Kidney epithelial cell (primary cell): ENCODE data around the gene GNPAT. TPM values are rescaled to one million over a fixed set of nuclear protein-coding genes. Genes with fewer than 3 reads are reported as not detected.
A peak's percentile ranks its signal among the peaks of the same experiment; 100 is the strongest.

Source experiments
- DNase-seq: peaks from one replicate; pipeline ENCODE4 v3.0.0-alpha.2; 2010; ENCODE audit warnings: low read depth
- H3K27me3 ChIP-seq: 2 replicates; pipeline ENCODE4 v1.6.0; 2011; ENCODE audit warnings: low read length; ENCODE audit not compliant: control insufficient read depth, insufficient read depth
- H3K36me3 ChIP-seq: 2 replicates; pipeline ENCODE4 v1.5.1; 2011; ENCODE audit warnings: low read length; ENCODE audit not compliant: control insufficient read depth, insufficient read depth
- H3K4me3 ChIP-seq: 2 replicates; pipeline ENCODE4 v1.5.1; 2011; ENCODE audit warnings: low read depth, mild to moderate bottlenecking, control low read depth, low read length
- CTCF ChIP-seq: IDR thresholded peaks from 2 replicates; pipeline ENCODE4 v1.5.1; 2011; ENCODE audit warnings: mild to moderate bottlenecking, moderate library complexity, low read length, control low read depth, inconsistent platforms; ENCODE audit not compliant: insufficient read depth, poor library complexity, severe bottlenecking
- total RNA-seq: library from RNA; depleted of rRNA; stranded (reverse); fragments of >200 nt; gene quantifications from 2 replicates; pipeline ENCODE4 v1.2.3, GENCODE V29; 2015

GNPAT gene
- total RNA-seq, 1 donor from 2014 or later, result 51.9 TPM

- Histone ChIP-seq H3K4me3 (no peak overlapping the region), H3K36me3 (no peaks in the 10 kb centered on the region), H3K27me3 (no peaks in the 10 kb centered on the region)
- no peak for TF ChIP-seq CTCF
- no peak for DNase-seq
These were observed 6.5 kb upstream of the GNPAT start for GRCh38 chr1:231234506-231234905.

- no peak for TF ChIP-seq CTCF
- no peaks in the 10 kb centered on the region for H3K36me3 ChIP-seq
- DNase-seq, result no peak
- H3K4me3 ChIP-seq, result no peak overlapping the region
- H3K27me3 ChIP-seq, result no peaks in the 10 kb centered on the region
These were observed 5.3 kb upstream of the GNPAT start for GRCh38 chr1:231235526-231236207.

GRCh38 chr1:231236208-231236591, 4.8 kb upstream of the GNPAT start:
- no peak for DNase-seq
- no peak for TF ChIP-seq CTCF
- Histone ChIP-seq H3K36me3 (no peaks in the 10 kb centered on the region), H3K27me3 (no peaks in the 10 kb centered on the region), H3K4me3 (no peak overlapping the region)

- Histone ChIP-seq H3K36me3 (no peaks in the 10 kb centered on the region), H3K4me3 (no peak overlapping the region), H3K27me3 (no peaks in the 10 kb centered on the region)
- TF ChIP-seq CTCF, result no peak
- no peak for DNase-seq
These were observed 4.1 kb upstream of the GNPAT start for GRCh38 chr1:231236938-231237337.

- H3K4me3 ChIP-seq, result no peak overlapping the region
- no peak for TF ChIP-seq CTCF
- H3K36me3 ChIP-seq, result no peaks in the 10 kb centered on the region
- no peaks in the 10 kb centered on the region for H3K27me3 ChIP-seq
- no peak for DNase-seq
These were observed 2.7 kb upstream of the GNPAT start for GRCh38 chr1:231238298-231238697.

- H3K27me3 ChIP-seq, result no peaks in the 10 kb centered on the region
- no peak for TF ChIP-seq CTCF
- DNase-seq, result no peak
- peak overlapping the region; percentile 92 for H3K4me3 ChIP-seq
- H3K36me3 ChIP-seq, result no peaks in the 10 kb centered on the region
These were observed 505 bp upstream of the GNPAT start for GRCh38 chr1:231240531-231240882.
